ENCODE measurements around the gene KIF13A.

DNA sequence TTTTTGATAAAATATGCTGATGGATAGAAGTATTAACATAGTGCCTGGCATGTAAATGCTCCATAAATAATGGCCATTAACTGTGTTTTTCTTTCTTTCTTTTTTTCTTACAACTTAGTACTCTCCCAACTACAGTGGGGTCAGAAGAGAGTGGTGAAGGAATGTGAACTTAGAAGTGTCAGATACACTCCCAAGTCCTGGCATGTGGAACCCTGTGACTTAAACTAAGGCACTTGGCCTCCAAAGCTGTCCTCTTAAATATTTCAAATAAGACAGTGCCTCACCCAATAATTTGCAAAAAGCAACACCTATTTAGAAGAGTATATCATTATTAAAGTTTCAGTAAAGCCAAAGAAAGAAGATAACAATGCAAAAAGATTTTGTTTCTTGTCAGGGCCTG, 151.7 kb downstream of the KIF13A start:
- TF ChIP-seq, protein P1, sequence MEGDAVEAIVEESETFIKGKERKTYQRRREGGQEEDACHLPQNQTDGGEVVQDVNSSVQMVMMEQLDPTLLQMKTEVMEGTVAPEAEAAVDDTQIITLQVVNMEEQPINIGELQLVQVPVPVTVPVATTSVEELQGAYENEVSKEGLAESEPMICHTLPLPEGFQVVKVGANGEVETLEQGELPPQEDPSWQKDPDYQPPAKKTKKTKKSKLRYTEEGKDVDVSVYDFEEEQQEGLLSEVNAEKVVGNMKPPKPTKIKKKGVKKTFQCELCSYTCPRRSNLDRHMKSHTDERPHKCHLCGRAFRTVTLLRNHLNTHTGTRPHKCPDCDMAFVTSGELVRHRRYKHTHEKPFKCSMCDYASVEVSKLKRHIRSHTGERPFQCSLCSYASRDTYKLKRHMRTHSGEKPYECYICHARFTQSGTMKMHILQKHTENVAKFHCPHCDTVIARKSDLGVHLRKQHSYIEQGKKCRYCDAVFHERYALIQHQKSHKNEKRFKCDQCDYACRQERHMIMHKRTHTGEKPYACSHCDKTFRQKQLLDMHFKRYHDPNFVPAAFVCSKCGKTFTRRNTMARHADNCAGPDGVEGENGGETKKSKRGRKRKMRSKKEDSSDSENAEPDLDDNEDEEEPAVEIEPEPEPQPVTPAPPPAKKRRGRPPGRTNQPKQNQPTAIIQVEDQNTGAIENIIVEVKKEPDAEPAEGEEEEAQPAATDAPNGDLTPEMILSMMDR (IDR thresholded peaks at IDR 0.05 in 8 of 11, conservative IDR thresholded peaks at IDR 0.05 in 3 of 11), result no peak
- TF ChIP-seq POLR2A (IDR thresholded peaks at IDR 0.05) (no peak), POLR2AphosphoS5 (IDR thresholded peaks at IDR 0.05) (no peak)

All from spleen (tissue), 7 donors.